Right cardiac atrium (tissue), 5 donors: Measurements from ENCODE around the gene MND1. TPM values are rescaled to one million over a fixed set of nuclear protein-coding genes. Genes with fewer than 3 reads are reported as not detected.
A peak's percentile ranks its signal among the peaks of the same experiment; 100 is the strongest.

ENCODE experiments used
- ATAC-seq, 2 donors: fragments of 200-7000 bp; cut with Tn5 transposase; one replicate each; pipeline versions ENCODE4 v1.8.0 to v1.9.1; 2020; ENCODE audit warnings: moderate library complexity in 2 of 2, mild to moderate bottlenecking in 1 of 2
- DNase-seq, 3 donors: peaks; one replicate each; pipeline ENCODE4 v3.0.0-alpha.2; 2020
- H3K27ac ChIP-seq: one replicate; pipeline ENCODE4 v1.5.1; 2013; ENCODE audit warnings: mild to moderate bottlenecking, low read length, control low read depth, moderate library complexity
- H3K27me3 ChIP-seq: one replicate; pipeline ENCODE4 v1.6.1; 2013; ENCODE audit not compliant: control insufficient read depth, insufficient read depth
- H3K4me1 ChIP-seq: one replicate; pipeline ENCODE4 v1.6.1; 2013; ENCODE audit warnings: low read length; ENCODE audit not compliant: control insufficient read depth, insufficient read depth
- H3K4me3 ChIP-seq: one replicate; pipeline ENCODE4 v1.5.1; 2013; ENCODE audit warnings: low read length, control low read depth
- H3K9me3 ChIP-seq: one replicate; pipeline ENCODE4 v1.6.1; 2013; ENCODE audit warnings: low read length; ENCODE audit not compliant: control insufficient read depth
- WGBS: extraction: QIAGEN DNeasy Blood & Tissue Kit; methylation state at CpG from one replicate; pipeline ENCODE4 v1.1.7; 2013; 5-methylcytosine and 5-hydroxymethylcytosine counted together
- intact Hi-C, 4 donors: fragments of 100-400 bp; cut with DNase I; formaldehyde crosslinking; loops; one replicate each; pipeline versions ENCODE4 v1.11.0 to v1.14.0; 2022 to 2023
- polyA plus RNA-seq: library from polyadenylated mRNA; stranded (reverse); fragments of 200-250 nt; gene quantifications from one replicate; pipeline ENCODE4 v1.2.3, GENCODE V29; 2013
- total RNA-seq, 4 donors: library from RNA; stranded (reverse); fragmentation: NEBNext Ultra II Directional; extraction: Animal tissue kit (Norgen Biotek cat#: 25700); gene quantifications; one replicate each; pipeline ENCODE4 v1.2.1, GENCODE V29; 2021
- donor health status: healthy with polysubstance abuse.
- donor health status: DM: no; HTN: yes; CAD: no.
- donor health status: DM: no; HTN: no; CAD: no.
- donor health status: DM: no; HTN: yes; CAD: no; lungs with severe emphysema.
- donor health status: DM: yes; HTN: yes; CAD: no.

Gene MND1
- total and polyA plus RNA-seq, 5 donors = 0.20 to 0.54 (median 0.41) TPM; not detected in 2

DNA sequence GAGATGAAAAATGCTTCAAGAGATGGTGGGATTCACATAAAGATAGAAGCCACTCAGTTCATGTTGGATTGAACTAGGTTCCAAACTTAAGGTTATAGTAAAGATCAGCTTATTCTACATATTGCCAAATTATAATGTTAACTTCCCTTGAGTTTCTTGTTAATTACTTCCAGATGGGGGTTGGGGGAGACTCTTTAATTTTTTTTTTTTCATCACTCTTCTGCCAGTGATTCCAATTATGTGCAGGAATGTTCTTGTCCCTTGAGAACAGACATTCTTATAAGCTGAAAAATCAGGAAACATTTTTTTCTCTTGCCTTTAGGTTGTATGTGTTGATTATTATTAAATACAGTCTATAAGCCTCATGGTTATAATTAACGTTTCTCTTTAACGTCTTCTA, 30.0 kb downstream of the MND1 start:
- ATAC-seq = no peak
- no peaks in the 10 kb centered on the region for H3K4me1 ChIP-seq
- no peak overlapping the region for H3K27ac ChIP-seq
- DNase-seq = no peak
- no peak overlapping the region for H3K4me3 ChIP-seq
- H3K9me3 ChIP-seq = no peaks in the 10 kb centered on the region
- intact Hi-C loops = no loop called here
- H3K27me3 ChIP-seq = no peaks in the 10 kb centered on the region
- WGBS = 52% methylated on average over 2 of the region's 2 CpGs

DNA sequence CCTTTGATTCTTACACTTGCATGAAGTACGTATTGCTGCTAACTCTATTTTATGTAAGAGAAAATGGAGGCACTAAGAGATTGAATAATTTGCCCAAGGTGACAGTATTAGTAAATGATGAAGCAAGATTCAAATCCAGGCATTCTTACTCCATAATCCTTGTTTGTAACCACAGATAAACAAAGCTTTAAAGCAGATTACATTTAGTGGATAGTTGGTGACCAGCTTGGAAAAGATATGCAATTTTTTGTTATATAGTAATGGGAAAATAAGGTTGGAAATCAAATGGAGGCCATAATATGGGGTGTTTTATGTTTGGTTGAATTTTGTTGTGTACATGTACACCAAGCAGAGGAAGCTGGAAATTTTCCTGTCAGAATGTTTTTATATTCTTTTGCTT, 30.8 kb downstream of the MND1 start:
- intact Hi-C loops = no loop called here

GRCh38 chr4:153383131-153383530, 38.6 kb downstream of the MND1 start:
- no peaks in the 10 kb centered on the region for H3K9me3 ChIP-seq
- no peak for DNase-seq
- 43% methylated on average over 4 of the region's 4 CpGs for WGBS
- H3K4me1 ChIP-seq = no peaks in the 10 kb centered on the region
- no peak overlapping the region for H3K27ac ChIP-seq
- H3K27me3 ChIP-seq = no peaks in the 10 kb centered on the region
- no peak for ATAC-seq
- intact Hi-C loops = no loop called here
- no peak overlapping the region for H3K4me3 ChIP-seq

More for the DNA sequence above, 30.8 kb downstream of the MND1 start:
- ATAC-seq (no peak), DNase-seq (no peak)
- Histone ChIP-seq H3K27ac (no peak overlapping the region), H3K4me3 (no peak overlapping the region), H3K9me3 (no peaks in the 10 kb centered on the region), H3K27me3 (no peaks in the 10 kb centered on the region), H3K4me1 (no peaks in the 10 kb centered on the region)
- WGBS = 94% methylated on average over 1 of the region's 1 CpG

- intact Hi-C loops = no loop called here
- Histone ChIP-seq H3K27me3 (no peaks in the 10 kb centered on the region), H3K4me3 (no peak overlapping the region), H3K27ac (no peak overlapping the region), H3K4me1 (no peaks in the 10 kb centered on the region), H3K9me3 (no peaks in the 10 kb centered on the region)
- no peak for ATAC-seq
- WGBS = 95% methylated on average over 1 of the region's 1 CpG
- DNase-seq = no peak
Observed at GRCh38 chr4:153384160-153384559, 39.7 kb downstream of the MND1 start.

DNA sequence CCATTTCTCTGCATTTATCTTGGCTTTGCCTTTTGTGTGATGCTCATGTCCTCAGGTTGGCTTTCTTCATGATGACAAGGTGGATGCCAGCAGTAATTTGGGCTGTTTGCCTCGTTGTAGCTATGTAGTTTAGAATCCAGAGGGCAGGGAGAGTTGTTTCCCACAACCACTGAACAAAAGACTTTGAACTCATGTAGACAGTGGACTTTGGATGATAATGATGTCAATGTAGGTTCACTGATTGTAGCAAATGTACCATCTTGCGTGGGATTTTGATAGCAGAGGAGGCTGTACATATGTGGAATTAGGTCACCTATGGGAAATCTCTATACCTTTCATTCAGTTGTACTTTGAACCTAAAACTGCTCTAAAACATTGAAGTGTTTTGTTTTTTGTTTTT, 41.3 kb downstream of the MND1 start:
- WGBS = 90% methylated on average over 2 of the region's 2 CpGs

DNA sequence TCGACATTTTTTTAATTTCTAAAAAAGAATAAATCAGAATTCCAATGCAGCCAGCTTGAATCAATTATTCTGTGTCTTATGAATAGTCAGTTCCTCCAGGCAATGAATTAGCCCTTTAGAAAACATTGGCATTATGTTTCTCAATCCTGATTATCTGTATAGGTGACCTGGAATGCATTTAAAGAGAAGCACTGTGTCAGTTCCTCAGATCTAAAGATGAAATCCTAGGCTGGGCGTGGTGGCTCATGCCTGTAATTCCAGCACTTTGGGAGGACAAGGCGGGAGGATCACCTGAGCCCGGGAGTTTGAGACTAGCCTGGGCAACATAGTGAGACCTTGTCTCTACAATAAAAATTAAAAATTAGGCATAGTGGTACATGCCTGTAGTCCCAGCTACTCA, 43.5 kb downstream of the MND1 start:
- Histone ChIP-seq H3K9me3 (no peaks in the 10 kb centered on the region), H3K27ac (no peak overlapping the region), H3K27me3 (no peaks in the 10 kb centered on the region), H3K4me3 (no peak overlapping the region), H3K4me1 (no peaks in the 10 kb centered on the region)
- ATAC-seq (no peak), DNase-seq (no peak)
- intact Hi-C loops = no loop called here
- WGBS = 90% methylated on average over 4 of the region's 4 CpGs

More for the DNA sequence above, 41.3 kb downstream of the MND1 start:
- Histone ChIP-seq H3K27ac (no peak overlapping the region), H3K4me3 (no peak overlapping the region), H3K9me3 (no peaks in the 10 kb centered on the region), H3K27me3 (no peaks in the 10 kb centered on the region), H3K4me1 (no peaks in the 10 kb centered on the region)
- intact Hi-C loops = no loop called here
- DNase-seq (no peak), ATAC-seq (no peak)

- H3K27ac ChIP-seq = no peak overlapping the region
- no peaks in the 10 kb centered on the region for H3K4me1 ChIP-seq
- ATAC-seq (peak; percentile 40 to 64), DNase-seq (peak; percentile 22 to 55 (median 53))
- no peaks in the 10 kb centered on the region for H3K27me3 ChIP-seq
- WGBS = 52% methylated on average over 6 of the region's 6 CpGs
- no peak overlapping the region for H3K4me3 ChIP-seq
- intact Hi-C loops = no loop called here
- no peaks in the 10 kb centered on the region for H3K9me3 ChIP-seq
Observed at GRCh38 chr4:153393397-153393796, 48.9 kb downstream of the MND1 start.

DNA sequence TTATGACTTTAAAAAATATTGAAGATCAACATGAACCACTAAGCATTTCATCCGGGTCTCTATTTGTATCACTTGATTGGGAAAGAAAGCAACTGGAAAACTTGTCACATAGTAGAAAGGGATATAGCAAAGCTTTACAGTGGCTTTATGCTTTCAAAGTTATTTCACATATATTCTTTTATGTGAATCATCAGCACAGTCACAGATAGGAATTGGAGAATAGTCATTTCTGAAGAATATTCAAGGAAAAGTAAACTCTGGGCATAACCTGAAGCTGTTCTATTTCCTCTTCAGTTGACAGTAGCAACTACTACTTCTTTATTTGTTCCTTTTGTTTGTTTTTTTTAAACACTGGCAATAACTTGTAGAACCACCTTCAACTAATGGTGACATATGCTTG, 50.5 kb downstream of the MND1 start:
- H3K4me1 ChIP-seq = no peaks in the 10 kb centered on the region
- WGBS = 99% methylated on average over 1 of the region's 1 CpG
- DNase-seq (no peak), ATAC-seq (no peak)
- no peaks in the 10 kb centered on the region for H3K9me3 ChIP-seq
- no peak overlapping the region for H3K27ac ChIP-seq
- H3K4me3 ChIP-seq = no peak overlapping the region
- intact Hi-C loops = no loop called here
- no peaks in the 10 kb centered on the region for H3K27me3 ChIP-seq

DNA sequence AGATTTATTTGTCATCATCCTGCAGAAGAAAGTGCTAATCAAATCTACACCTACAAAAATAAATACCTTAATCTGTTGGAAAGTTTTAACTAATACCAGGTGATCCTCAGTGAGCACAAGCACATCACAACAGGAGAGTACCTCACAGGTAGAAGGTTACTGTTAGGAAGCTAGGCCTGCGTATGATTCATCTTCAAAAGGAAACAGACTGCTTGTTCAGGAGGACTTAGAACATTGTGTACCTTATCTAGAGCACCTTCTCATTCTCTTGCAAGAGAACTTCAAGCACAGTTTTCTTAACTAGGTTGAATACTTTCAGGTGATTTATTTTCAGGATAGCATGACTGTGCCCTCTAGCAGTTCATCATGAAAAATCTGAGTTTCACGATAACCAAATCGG, 54.2 kb downstream of the MND1 start:
- ATAC-seq (no peak), DNase-seq (no peak)
- Histone ChIP-seq H3K27ac (no peak overlapping the region), H3K4me3 (no peak overlapping the region), H3K9me3 (no peaks in the 10 kb centered on the region), H3K4me1 (no peaks in the 10 kb centered on the region), H3K27me3 (no peaks in the 10 kb centered on the region)
- intact Hi-C loops = no loop called here
- 99% methylated on average over 3 of the region's 3 CpGs for WGBS

DNA sequence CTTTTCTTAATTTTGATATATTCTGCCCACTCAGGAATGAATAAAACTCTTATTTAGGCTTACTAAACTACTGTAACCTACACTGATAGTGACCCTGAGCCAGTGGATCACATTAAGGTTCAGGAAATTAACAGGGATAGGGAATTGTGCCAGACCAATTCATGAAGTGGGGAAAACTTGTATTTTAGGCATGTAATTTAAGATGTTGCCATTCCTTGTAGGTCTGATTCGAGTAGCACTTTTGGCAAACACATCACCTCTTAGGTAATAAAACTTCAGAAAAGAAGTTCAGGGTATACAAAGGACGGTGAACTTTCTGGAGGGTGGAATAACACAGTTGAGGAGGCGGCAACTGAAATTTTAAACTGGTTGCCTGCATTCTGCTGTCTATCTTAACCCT, 54.9 kb downstream of the MND1 start:
- ATAC-seq = no peak
- no peak for DNase-seq
- no peaks in the 10 kb centered on the region for H3K9me3 ChIP-seq
- no peaks in the 10 kb centered on the region for H3K27me3 ChIP-seq
- H3K4me3 ChIP-seq = no peak overlapping the region
- H3K4me1 ChIP-seq = no peaks in the 10 kb centered on the region
- intact Hi-C loops = no loop called here
- H3K27ac ChIP-seq = no peak overlapping the region
- WGBS = 93% methylated on average over 3 of the region's 3 CpGs

- H3K9me3 ChIP-seq = no peaks in the 10 kb centered on the region
- no peak overlapping the region for H3K4me3 ChIP-seq
- H3K27ac ChIP-seq = no peak overlapping the region
- no peak for DNase-seq
- 95% methylated on average over 1 of the region's 1 CpG for WGBS
- H3K27me3 ChIP-seq = no peaks in the 10 kb centered on the region
- intact Hi-C loops = no loop called here
- ATAC-seq = no peak
- H3K4me1 ChIP-seq = no peaks in the 10 kb centered on the region
Observed at GRCh38 chr4:153401501-153401900, 57.0 kb downstream of the MND1 start.

GRCh38 chr4:153402366-153402765, 57.9 kb downstream of the MND1 start:
- ATAC-seq (no peak), DNase-seq (no peak)
- WGBS = 86% methylated on average over 2 of the region's 2 CpGs
- intact Hi-C loops = no loop called here
- no peak overlapping the region for H3K4me3 ChIP-seq
- no peaks in the 10 kb centered on the region for H3K9me3 ChIP-seq
- H3K27me3 ChIP-seq = no peaks in the 10 kb centered on the region
- H3K4me1 ChIP-seq = no peaks in the 10 kb centered on the region
- no peak overlapping the region for H3K27ac ChIP-seq
